Astrocyte of the hippocampus (primary cell): Measurements from ENCODE around the gene UBE2L6.
A peak's percentile ranks its signal among the peaks of the same experiment; 100 is the strongest.

Experiments used
- DNase-seq: peaks from one replicate; pipeline ENCODE4 v3.0.0; 2011; ENCODE audit warnings: low read depth, low spot score

Gene UBE2L6

GRCh38 chr11:57567515-57568329 is at the start of gene UBE2L6:
UBE2L6 (minus strand) TSS chr11:57567672; CDS start chr11:57567611, 61 bp downstream.
- peak; percentile 91 for DNase-seq

GRCh38 chr11:57616595-57616994 is 49.1 kb upstream of the UBE2L6 start:
- no peak for DNase-seq

GRCh38 chr11:57615308-57615707 is 47.8 kb upstream of the UBE2L6 start:
- DNase-seq: no peak

- DNase-seq: no peak
Observed at GRCh38 chr11:57614234-57614772, 46.8 kb upstream of the UBE2L6 start.

GRCh38 chr11:57610170-57610569 is 42.7 kb upstream of the UBE2L6 start:
- DNase-seq: no peak

- no peak for DNase-seq
Observed at GRCh38 chr11:57605028-57605420, 37.6 kb upstream of the UBE2L6 start.

GRCh38 chr11:57604296-57605027 is 37.0 kb upstream of the UBE2L6 start:
- DNase-seq: no peak

GRCh38 chr11:57601297-57601696 is 33.8 kb upstream of the UBE2L6 start:
- DNase-seq: no peak

GRCh38 chr11:57599381-57599780 is 31.9 kb upstream of the UBE2L6 start:
- no peak for DNase-seq

GRCh38 chr11:57598831-57599155 is 31.3 kb upstream of the UBE2L6 start:
- peak; percentile 10 for DNase-seq

GRCh38 chr11:57597916-57598830 is 30.7 kb upstream of the UBE2L6 start:
- peak; percentile 52 for DNase-seq

GRCh38 chr11:57597461-57597915 is 30.0 kb upstream of the UBE2L6 start, which contains the start of gene SERPING1:
SERPING1 (plus strand) TSS chr11:57597685; CDS start chr11:57598271, 586 bp downstream.
- no peak for DNase-seq

- no peak for DNase-seq
Observed at GRCh38 chr11:57596266-57596885, 28.9 kb upstream of the UBE2L6 start.

GRCh38 chr11:57588046-57588710 is 20.7 kb upstream of the UBE2L6 start:
- no peak for DNase-seq

GRCh38 chr11:57586711-57587245 is 19.3 kb upstream of the UBE2L6 start:
- DNase-seq: no peak

GRCh38 chr11:57585301-57585700 is 17.8 kb upstream of the UBE2L6 start:
- no peak for DNase-seq

GRCh38 chr11:57584341-57584740 is 16.9 kb upstream of the UBE2L6 start:
- DNase-seq: no peak

GRCh38 chr11:57574061-57574460 is 6.6 kb upstream of the UBE2L6 start:
- DNase-seq: no peak

- no peak for DNase-seq
Observed at GRCh38 chr11:57571606-57572005, 4.1 kb upstream of the UBE2L6 start.

GRCh38 chr11:57568330-57568766 is 876 bp upstream of the UBE2L6 start:
- no peak for DNase-seq
